ENCODE measurements around the gene PUS10.

PUS10 gene

DNA sequence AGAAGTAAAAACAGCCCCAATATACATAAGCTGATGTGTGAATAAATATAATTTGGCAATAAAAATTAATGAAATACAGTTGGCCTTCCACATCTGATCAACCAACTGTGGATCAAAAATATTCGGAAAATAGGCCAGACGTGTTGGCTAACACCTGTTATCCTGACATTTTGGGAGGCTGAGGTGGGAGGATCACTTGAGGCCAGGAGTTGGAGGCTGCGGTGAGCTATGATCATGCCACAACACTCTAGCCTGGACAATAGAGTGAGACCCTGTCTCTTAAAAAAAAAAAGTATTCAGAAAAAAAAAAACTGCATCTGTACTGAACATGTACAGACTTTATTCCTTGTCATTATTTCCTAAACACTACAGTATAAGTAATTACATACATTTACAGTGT lies 11.5 kb upstream of the PUS10 start:
- no peak overlapping the region for H3K14ac ChIP-seq (ENCODE audit: low read length)
- peaks cover 14 to 52% of the 10 kb centered on the region in 2 donors for H3K36me3 ChIP-seq (replicated peaks in 1 of 2; ENCODE audit: control insufficient read depth in 2 of 2, insufficient read depth in 2 of 2, low read length in 2 of 2)
- H2AK5ac ChIP-seq (ENCODE audit: low read depth, low read length) = no peak overlapping the region
- no peak overlapping the region for H2BK5ac ChIP-seq (ENCODE audit: low read length)
- H3K9me3 ChIP-seq (replicated peaks in 1 of 2; ENCODE audit: control insufficient read depth in 2 of 2, insufficient read depth in 1 of 2, low read depth in 1 of 2, low read length in 2 of 2) = peaks cover 5% of the 10 kb centered on the region in 2 donors
- no peak overlapping the region for H2AFZ ChIP-seq (ENCODE audit: low read length)
- no peaks in the 10 kb centered on the region for H3K27me3 ChIP-seq (ENCODE audit: control insufficient read depth in 3 of 3, insufficient read depth in 3 of 3, low read depth in 1 of 3, low read length in 3 of 3)
- H2BK120ac ChIP-seq (ENCODE audit: low read depth, low read length) = no peak overlapping the region
- no peak overlapping the region for H3K4me2 ChIP-seq (ENCODE audit: insufficient read depth, low read length, poor library complexity, severe bottlenecking)
- no peaks in the 10 kb centered on the region for H3K79me1 ChIP-seq (ENCODE audit: low read depth, low read length)
- no peak overlapping the region for H3K18ac ChIP-seq (ENCODE audit: low read length)
- H4K91ac ChIP-seq (ENCODE audit: low read depth, low read length, poor library complexity) = no peak overlapping the region
- H2BK15ac ChIP-seq (ENCODE audit: low read length) = no peak overlapping the region
- H3K23ac ChIP-seq (ENCODE audit: low read depth, low read length, poor library complexity) = no peak overlapping the region
- no peaks in the 10 kb centered on the region for H3K4me1 ChIP-seq (ENCODE audit: control insufficient read depth in 2 of 2, insufficient read depth in 1 of 2, low read depth in 1 of 2, low read length in 2 of 2)
- DNase-seq (ENCODE audit: low spot score) = no peak
- H3K9ac ChIP-seq (ENCODE audit: low read depth, low read length, poor library complexity) = no peak overlapping the region
- no peak overlapping the region for H3K4me3 ChIP-seq (ENCODE audit: low read length in 2 of 2)
- no peak overlapping the region for H3K4ac ChIP-seq (ENCODE audit: low read length)
- H4K8ac ChIP-seq (ENCODE audit: low read depth, low read length) = no peak overlapping the region
- no peak overlapping the region for H3K27ac ChIP-seq (replicated peaks; ENCODE audit: low read length)
- no CpG with 5 or more reads among the region's 3 CpGs for WGBS, 2 donors (ENCODE audit: extremely low coverage in 2 of 2, insufficient read length in 2 of 2, insufficient replicate concordance in 1 of 2)
- H2BK12ac ChIP-seq (ENCODE audit: low read length) = no peak overlapping the region

DNA sequence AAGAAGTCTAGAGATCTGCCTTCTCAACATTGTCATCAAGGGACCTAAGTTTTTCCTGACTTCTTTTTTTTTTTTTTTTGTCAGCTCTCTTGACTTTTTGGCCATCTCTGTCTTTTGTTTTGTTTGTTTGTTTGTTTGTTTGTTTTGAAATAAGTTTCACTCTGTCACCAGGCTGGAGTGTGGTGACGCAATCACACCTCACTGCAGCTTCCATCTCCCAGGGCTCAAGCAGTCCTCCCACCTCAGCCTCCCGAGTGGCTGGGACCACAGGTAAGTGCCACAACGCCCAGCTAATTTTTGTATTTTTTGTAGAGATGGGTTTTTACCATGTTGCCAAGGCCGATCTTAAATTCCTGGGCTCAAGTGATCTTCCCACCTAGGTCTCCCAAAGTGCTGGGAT lies 5.6 kb upstream of the PUS10 start:
- Histone ChIP-seq H2BK12ac (ENCODE audit: low read length) (no peak overlapping the region), H3K4me1 (ENCODE audit: control insufficient read depth in 2 of 2, insufficient read depth in 1 of 2, low read depth in 1 of 2, low read length in 2 of 2) (no peaks in the 10 kb centered on the region), H2AK5ac (ENCODE audit: low read depth, low read length) (no peak overlapping the region), H3K79me1 (ENCODE audit: low read depth, low read length) (peaks cover 9% of the 10 kb centered on the region), H2BK120ac (ENCODE audit: low read depth, low read length) (no peak overlapping the region), H4K8ac (ENCODE audit: low read depth, low read length) (no peak overlapping the region), H3K27ac (replicated peaks; ENCODE audit: low read length) (no peak overlapping the region), H3K9ac (ENCODE audit: low read depth, low read length, poor library complexity) (no peak overlapping the region), H2AFZ (ENCODE audit: low read length) (no peak overlapping the region), H3K27me3 (ENCODE audit: control insufficient read depth in 3 of 3, insufficient read depth in 3 of 3, low read depth in 1 of 3, low read length in 3 of 3) (no peaks in the 10 kb centered on the region), H3K36me3 (replicated peaks in 1 of 2; ENCODE audit: control insufficient read depth in 2 of 2, insufficient read depth in 2 of 2, low read length in 2 of 2) (peaks cover 4 to 56% of the 10 kb centered on the region in 2 donors), H3K18ac (ENCODE audit: low read length) (no peak overlapping the region), H3K9me3 (replicated peaks in 1 of 2; ENCODE audit: control insufficient read depth in 2 of 2, insufficient read depth in 1 of 2, low read depth in 1 of 2, low read length in 2 of 2) (peaks cover 0 to 8% of the 10 kb centered on the region in 2 donors), H2BK15ac (ENCODE audit: low read length) (no peak overlapping the region), H3K23ac (ENCODE audit: low read depth, low read length, poor library complexity) (no peak overlapping the region), H3K4me2 (ENCODE audit: insufficient read depth, low read length, poor library complexity, severe bottlenecking) (no peak overlapping the region), H3K14ac (ENCODE audit: low read length) (no peak overlapping the region), H3K4ac (ENCODE audit: low read length) (no peak overlapping the region), H2BK5ac (ENCODE audit: low read length) (no peak overlapping the region), H3K4me3 (ENCODE audit: low read length in 2 of 2) (no peak overlapping the region), H4K91ac (ENCODE audit: low read depth, low read length, poor library complexity) (no peak overlapping the region)
- DNase-seq (ENCODE audit: low spot score) = no peak
- whole genome bisulfite sequencing, 2 donors (ENCODE audit: extremely low coverage in 2 of 2, insufficient read length in 2 of 2, insufficient replicate concordance in 1 of 2) = no CpG with 5 or more reads among the region's 4 CpGs

DNA sequence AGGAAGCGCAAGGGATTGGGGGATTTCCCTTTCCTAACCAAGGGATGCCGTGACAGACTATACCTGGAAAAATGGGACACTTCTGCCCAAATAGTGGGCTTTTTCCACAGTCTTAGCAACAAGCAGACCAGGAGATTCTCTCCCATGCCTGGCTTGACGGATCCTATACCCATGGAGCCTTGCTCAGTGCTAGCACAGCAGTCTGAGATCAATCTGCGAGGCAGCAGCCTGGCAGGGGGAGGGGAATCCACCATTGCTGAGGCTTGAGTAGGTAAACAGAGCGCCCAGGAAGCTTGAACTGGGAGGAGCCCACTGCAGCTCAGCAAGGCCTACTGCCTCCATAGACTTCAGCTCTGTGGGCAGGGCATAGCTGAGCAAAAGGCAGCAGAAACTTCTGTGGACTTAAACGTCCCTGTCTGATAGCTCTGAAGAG lies 3.2 kb upstream of the PUS10 start:
- peak overlapping the region; percentile 41 for H2BK12ac ChIP-seq (ENCODE audit: low read length)
- H3K4me2 ChIP-seq (ENCODE audit: insufficient read depth, low read length, poor library complexity, severe bottlenecking) = no peak overlapping the region
- no peak overlapping the region for H3K9ac ChIP-seq (ENCODE audit: low read depth, low read length, poor library complexity)
- no peak overlapping the region for H2AK5ac ChIP-seq (ENCODE audit: low read depth, low read length)
- DNase-seq (ENCODE audit: low spot score) = no peak
- WGBS, 2 donors (ENCODE audit: extremely low coverage in 2 of 2, insufficient read length in 2 of 2, insufficient replicate concordance in 1 of 2) = no CpG with 5 or more reads among the region's 6 CpGs
- H3K4ac ChIP-seq (ENCODE audit: low read length) = no peak overlapping the region
- no peaks in the 10 kb centered on the region for H3K27me3 ChIP-seq (ENCODE audit: control insufficient read depth in 3 of 3, insufficient read depth in 3 of 3, low read depth in 1 of 3, low read length in 3 of 3)
- H4K8ac ChIP-seq (ENCODE audit: low read depth, low read length) = peak overlapping the region; percentile 43
- H3K23ac ChIP-seq (ENCODE audit: low read depth, low read length, poor library complexity) = no peak overlapping the region
- H3K36me3 ChIP-seq (replicated peaks in 1 of 2; ENCODE audit: control insufficient read depth in 2 of 2, insufficient read depth in 2 of 2, low read length in 2 of 2) = peaks cover 4 to 40% of the 10 kb centered on the region in 2 donors
- no peak overlapping the region for H2BK5ac ChIP-seq (ENCODE audit: low read length)
- H3K4me3 ChIP-seq (ENCODE audit: low read length in 2 of 2) = no peak overlapping the region
- no peak overlapping the region for H3K27ac ChIP-seq (replicated peaks; ENCODE audit: low read length)
- H4K91ac ChIP-seq (ENCODE audit: low read depth, low read length, poor library complexity) = no peak overlapping the region
- peaks cover 9% of the 10 kb centered on the region for H3K79me1 ChIP-seq (ENCODE audit: low read depth, low read length)
- no peak overlapping the region for H3K14ac ChIP-seq (ENCODE audit: low read length)
- no peak overlapping the region for H2BK15ac ChIP-seq (ENCODE audit: low read length)
- no peak overlapping the region for H2AFZ ChIP-seq (ENCODE audit: low read length)
- H3K18ac ChIP-seq (ENCODE audit: low read length) = no peak overlapping the region
- H2BK120ac ChIP-seq (ENCODE audit: low read depth, low read length) = no peak overlapping the region
- H3K9me3 ChIP-seq (replicated peaks in 1 of 2; ENCODE audit: control insufficient read depth in 2 of 2, insufficient read depth in 1 of 2, low read depth in 1 of 2, low read length in 2 of 2) = peaks cover 0 to 8% of the 10 kb centered on the region in 2 donors
- H3K4me1 ChIP-seq (ENCODE audit: control insufficient read depth in 2 of 2, insufficient read depth in 1 of 2, low read depth in 1 of 2, low read length in 2 of 2) = no peaks in the 10 kb centered on the region

- H2BK12ac ChIP-seq (ENCODE audit: low read length) = no peak overlapping the region
- no peak overlapping the region for H2AK5ac ChIP-seq (ENCODE audit: low read depth, low read length)
- peaks cover 0 to 8% of the 10 kb centered on the region in 2 donors for H3K9me3 ChIP-seq (replicated peaks in 1 of 2; ENCODE audit: control insufficient read depth in 2 of 2, insufficient read depth in 1 of 2, low read depth in 1 of 2, low read length in 2 of 2)
- H3K4me1 ChIP-seq (ENCODE audit: control insufficient read depth in 2 of 2, insufficient read depth in 1 of 2, low read depth in 1 of 2, low read length in 2 of 2) = peaks cover 0 to 2% of the 10 kb centered on the region in 2 donors
- H3K4me3 ChIP-seq (ENCODE audit: low read length in 2 of 2) = peak overlapping the region in 1 of 2 donors; percentile 80
- no peak overlapping the region for H2AFZ ChIP-seq (ENCODE audit: low read length)
- no CpG with 5 or more reads among the region's 6 CpGs for WGBS, 2 donors (ENCODE audit: extremely low coverage in 2 of 2, insufficient read length in 2 of 2, insufficient replicate concordance in 1 of 2)
- H3K23ac ChIP-seq (ENCODE audit: low read depth, low read length, poor library complexity) = no peak overlapping the region
- no peak overlapping the region for H2BK120ac ChIP-seq (ENCODE audit: low read depth, low read length)
- peaks cover 4 to 35% of the 10 kb centered on the region in 2 donors for H3K36me3 ChIP-seq (replicated peaks in 1 of 2; ENCODE audit: control insufficient read depth in 2 of 2, insufficient read depth in 2 of 2, low read length in 2 of 2)
- no peak overlapping the region for H3K14ac ChIP-seq (ENCODE audit: low read length)
- no peak overlapping the region for H2BK15ac ChIP-seq (ENCODE audit: low read length)
- DNase-seq (ENCODE audit: low spot score) = no peak
- no peak overlapping the region for H3K4me2 ChIP-seq (ENCODE audit: insufficient read depth, low read length, poor library complexity, severe bottlenecking)
- no peak overlapping the region for H3K27ac ChIP-seq (replicated peaks; ENCODE audit: low read length)
- no peak overlapping the region for H4K91ac ChIP-seq (ENCODE audit: low read depth, low read length, poor library complexity)
- H3K27me3 ChIP-seq (ENCODE audit: control insufficient read depth in 3 of 3, insufficient read depth in 3 of 3, low read depth in 1 of 3, low read length in 3 of 3) = no peaks in the 10 kb centered on the region
- H3K4ac ChIP-seq (ENCODE audit: low read length) = no peak overlapping the region
- no peak overlapping the region for H4K8ac ChIP-seq (ENCODE audit: low read depth, low read length)
- H2BK5ac ChIP-seq (ENCODE audit: low read length) = no peak overlapping the region
- no peak overlapping the region for H3K9ac ChIP-seq (ENCODE audit: low read depth, low read length, poor library complexity)
- H3K18ac ChIP-seq (ENCODE audit: low read length) = no peak overlapping the region
- H3K79me1 ChIP-seq (ENCODE audit: low read depth, low read length) = peaks cover 8% of the 10 kb centered on the region
These were observed 743 bp upstream of the PUS10 start for GRCh38 chr2:61018798-61019197.

All from neuronal stem cell (in vitro differentiated cells).